GM18499 (cell line): ENCODE results near the gene IMP3.
"Not testable (repeated sequence)": the region's sequence is repeated elsewhere in the genome, so short reads cannot be mapped to it uniquely, and the experiment has no call there.

Source experiments
- ATAC-seq: cut with Tn5 transposase; IDR thresholded peaks from one replicate; pipeline ENCODE4 v1.9.1; 2021; ENCODE audit warnings: moderate number of reproducible peaks; ENCODE audit not compliant: insufficient read depth, unreplicated experiment

IMP3 gene, protein sequence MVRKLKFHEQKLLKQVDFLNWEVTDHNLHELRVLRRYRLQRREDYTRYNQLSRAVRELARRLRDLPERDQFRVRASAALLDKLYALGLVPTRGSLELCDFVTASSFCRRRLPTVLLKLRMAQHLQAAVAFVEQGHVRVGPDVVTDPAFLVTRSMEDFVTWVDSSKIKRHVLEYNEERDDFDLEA

GRCh38 chr15:75639709-75640482, at the start of gene IMP3:
IMP3 (minus strand) TSS chr15:75640224; CDS start chr15:75640168, 56 bp downstream.
- peak; percentile 61 for ATAC-seq

DNA sequence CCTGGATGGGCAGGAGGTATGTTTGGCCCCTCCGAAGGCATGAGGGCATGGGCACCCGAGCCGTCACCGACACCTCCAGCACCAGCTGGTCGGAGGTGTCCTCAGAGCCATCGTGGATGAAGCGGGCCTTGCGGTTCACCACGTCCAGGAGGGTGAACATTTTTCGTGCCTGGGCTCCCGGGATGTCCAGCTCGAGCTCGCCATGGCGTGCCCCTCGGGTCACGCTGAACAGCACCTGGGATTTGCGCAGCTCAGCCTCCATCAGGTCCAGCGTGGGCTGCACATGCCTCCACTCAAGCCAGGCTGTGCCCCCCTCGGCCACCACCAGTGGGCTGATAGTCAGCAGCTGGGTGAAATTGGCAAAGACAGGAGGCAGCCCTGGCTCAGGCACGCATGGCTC, 49.4 kb upstream of the IMP3 start:
- ATAC-seq, result not testable (repeated sequence)

DNA sequence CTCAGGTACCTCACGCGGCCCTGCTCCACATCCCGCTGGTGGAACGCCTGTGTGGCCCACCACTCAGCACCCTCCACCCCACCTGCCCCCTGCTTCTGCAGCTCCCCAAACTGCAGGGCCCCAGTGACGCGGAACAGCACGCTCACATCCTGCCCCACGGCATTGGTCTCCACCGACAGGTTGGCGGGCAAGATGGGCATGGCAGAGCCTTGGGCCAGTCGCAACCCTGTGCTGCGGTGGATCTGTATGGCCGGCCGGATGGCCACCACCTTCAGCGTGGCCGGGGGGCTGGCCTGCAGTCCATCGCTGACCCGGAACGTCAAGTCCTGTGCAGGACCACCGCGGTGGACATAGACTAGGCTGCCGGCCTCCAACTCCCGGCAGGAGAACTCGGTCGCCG, 48.8 kb upstream of the IMP3 start:
- no peak for ATAC-seq

DNA sequence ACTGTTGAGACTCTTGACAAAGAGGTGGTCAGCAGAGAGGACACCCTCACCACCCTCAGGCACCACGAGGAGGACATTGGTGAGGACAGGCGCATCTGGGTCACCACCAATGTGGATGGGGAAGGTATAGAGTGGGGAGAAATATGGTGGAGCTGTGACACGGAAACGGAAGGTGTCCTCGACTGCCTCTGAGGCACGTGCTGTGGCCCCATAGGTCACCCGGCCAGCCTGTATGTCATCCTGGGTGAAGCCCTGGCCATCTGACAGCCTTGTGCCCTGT, 48.2 kb upstream of the IMP3 start:
- ATAC-seq, result no peak

- no peak for ATAC-seq
These were observed 47.7 kb upstream of the IMP3 start for GRCh38 chr15:75687486-75688277.

DNA sequence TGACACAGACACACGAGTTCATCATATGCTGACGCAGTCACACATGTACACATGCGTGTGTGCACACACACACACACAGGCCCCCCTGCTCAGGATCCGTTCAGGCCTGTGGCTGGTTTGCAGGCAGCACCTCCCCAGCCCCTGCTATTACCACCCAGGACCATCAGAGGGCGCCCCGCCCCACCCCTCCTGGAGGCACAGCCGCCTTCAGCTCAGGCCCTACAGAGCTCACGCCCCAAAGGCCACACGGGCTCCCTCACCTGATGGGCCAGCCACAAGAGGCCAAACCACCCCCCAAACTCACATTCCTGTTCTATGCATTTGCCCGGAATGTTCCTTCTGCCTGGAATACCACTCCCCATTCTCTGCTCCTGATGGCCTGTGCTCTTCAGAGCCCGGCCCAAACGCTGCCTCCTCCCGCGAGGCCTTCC, 46.2 kb upstream of the IMP3 start:
- not testable (repeated sequence) for ATAC-seq

- no peak for ATAC-seq
These were observed 45.2 kb upstream of the IMP3 start for GRCh38 chr15:75685195-75685594.

- no peak for ATAC-seq
These were observed 44.6 kb upstream of the IMP3 start for GRCh38 chr15:75684648-75685047.

DNA sequence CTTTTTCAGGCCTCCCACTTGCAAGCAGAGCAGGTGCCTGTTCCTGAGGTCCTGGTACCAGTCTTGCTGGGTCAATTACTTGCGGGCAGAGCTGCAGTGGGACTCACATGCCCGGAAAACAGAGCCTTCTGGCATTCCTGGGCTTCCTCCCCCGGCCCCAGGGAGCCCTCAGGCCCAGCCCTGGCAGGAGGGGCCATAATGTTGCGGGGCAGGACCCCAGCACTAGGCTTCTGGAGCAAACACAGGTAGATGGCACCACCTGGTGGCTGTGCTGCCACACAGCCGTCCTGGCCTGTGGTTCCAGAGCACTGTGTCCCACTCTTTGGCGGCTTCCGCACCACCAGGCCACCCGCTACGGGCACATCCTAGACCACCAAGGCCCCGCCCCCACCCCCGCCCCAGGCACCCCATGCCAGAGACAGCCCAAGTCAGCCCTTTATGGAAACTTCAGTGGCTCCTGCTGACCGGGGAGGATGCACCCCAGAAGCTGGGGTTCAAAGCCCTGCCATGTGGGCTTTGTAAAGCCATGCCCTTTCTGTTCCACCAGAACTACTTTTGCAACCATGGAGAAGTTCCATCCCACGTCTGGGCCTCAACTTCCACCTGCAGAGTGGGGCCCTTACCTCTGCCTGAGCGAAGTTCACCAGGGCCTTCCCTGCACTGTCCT, 43.8 kb upstream of the IMP3 start:
- ATAC-seq, result not testable (repeated sequence)

DNA sequence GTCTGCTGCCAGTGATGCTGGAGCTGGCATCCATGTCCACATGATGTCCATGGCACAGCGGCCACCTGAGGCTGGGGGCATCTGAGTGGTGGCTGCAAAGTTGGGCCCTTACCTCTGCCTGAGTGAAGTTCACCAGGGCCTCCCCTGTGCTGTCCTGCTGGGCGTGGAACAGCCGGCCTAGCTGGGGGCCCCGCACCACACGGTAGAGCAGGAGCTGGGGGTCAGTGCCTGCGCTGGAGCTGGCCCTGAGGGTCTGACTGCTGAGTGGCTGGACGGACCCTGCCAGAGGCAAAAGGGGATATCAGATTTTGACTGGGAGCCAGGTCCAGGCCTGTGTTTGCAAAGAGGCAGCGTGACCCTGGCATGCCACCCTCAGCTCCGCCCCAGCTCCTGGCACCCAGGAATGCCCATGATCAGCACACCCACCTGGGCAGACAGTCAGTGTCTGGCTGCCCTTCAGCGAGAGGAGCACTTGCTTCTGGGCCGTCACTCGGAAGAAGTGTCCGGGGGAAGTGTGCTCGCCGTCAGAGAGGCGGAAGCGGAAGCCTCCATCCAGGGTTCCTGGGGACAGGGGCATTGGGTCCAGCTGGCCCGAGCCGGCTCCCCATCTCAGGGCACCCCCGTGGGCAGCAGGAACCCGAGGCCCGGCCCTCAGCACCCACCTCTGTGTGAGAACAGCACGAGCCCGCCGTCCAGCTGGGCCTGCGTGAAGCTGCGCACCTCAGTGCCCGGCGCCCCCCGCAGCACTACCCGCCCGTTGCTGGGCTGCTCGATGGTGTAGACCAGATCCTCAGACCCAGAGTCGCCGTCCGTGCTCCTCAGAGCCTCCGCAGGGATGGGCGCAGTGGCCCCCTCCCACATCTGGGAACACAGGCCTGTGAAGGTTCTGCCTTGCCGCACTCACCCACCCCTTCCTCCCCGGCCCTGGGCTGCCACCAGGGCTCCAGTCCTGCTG, 42.4 kb upstream of the IMP3 start:
- no peak for ATAC-seq

GRCh38 chr15:75680007-75680789, 40.2 kb upstream of the IMP3 start:
- no peak for ATAC-seq

GRCh38 chr15:75678324-75678690, 38.3 kb upstream of the IMP3 start:
- ATAC-seq, result not testable (repeated sequence)

- ATAC-seq, result no peak
These were observed 37.7 kb upstream of the IMP3 start for GRCh38 chr15:75677465-75678323.

- ATAC-seq, result no peak
These were observed 36.9 kb upstream of the IMP3 start for GRCh38 chr15:75676688-75677464.

- ATAC-seq, result no peak
These were observed 35.8 kb upstream of the IMP3 start for GRCh38 chr15:75675579-75676404.

DNA sequence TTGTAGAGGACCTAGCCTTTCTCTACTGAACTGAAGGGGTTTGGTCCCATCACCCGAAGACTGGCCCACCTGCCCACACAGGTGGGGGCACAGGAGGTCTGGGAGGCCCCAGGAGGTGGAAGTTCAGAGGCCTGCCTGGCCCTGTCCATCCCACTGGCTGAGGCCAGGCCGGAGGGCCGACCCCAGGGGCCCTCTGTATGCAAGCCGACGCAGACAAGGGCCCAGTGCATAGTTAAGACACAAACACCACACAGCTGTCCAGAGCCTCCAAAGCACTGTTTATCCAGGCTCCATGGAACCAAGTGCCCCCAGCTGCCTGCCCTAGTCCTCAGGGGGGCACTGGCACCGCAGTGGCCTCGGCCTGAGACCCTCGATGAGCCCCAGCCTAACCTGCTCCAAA, 34.3 kb upstream of the IMP3 start:
- no peak for ATAC-seq
